ENCODE measurements around the gene POLN. TPM values are rescaled to one million over a fixed set of nuclear protein-coding genes. Genes with fewer than 3 reads are reported as not detected.
"Not testable (repeated sequence)": the region's sequence is repeated elsewhere in the genome, so short reads cannot be mapped to it uniquely, and the experiment has no call there.

POLN gene
- total and polyA plus RNA-seq, 4 donors: 4.6 to 8.9 (median 6.8) TPM

DNA sequence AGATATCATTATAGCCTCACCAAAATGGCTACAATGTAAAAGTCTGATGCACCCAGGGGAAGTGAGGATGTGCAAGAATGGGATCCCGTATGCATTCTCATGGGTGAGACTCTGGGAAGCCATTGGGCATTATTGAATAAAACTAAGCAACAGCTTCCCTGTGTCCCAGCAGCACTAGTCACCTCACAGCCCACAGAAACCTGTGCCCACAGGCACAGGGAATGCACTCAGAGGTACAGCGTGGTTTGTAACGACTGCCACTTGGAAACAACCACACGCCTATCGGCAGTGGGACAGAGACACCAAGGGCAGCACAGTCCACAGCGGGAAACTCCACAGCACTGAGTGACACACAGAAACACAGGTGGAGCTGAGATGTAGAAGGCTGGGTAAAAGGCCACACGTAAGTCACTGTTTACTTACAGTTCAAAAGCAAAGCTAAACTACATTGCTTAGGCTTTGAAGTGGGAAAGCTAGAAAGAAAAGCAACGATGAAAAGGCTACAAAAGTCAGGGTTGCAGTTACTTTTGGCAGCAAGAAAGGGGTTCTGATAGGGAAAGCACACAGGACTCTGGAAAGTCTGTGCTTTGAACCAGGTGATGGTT, 69.2 kb downstream of the POLN start:
- Histone ChIP-seq H3K36me3 (ENCODE audit: control insufficient read depth, insufficient read depth, low read length) (peaks cover 8% of the 10 kb centered on the region), H3K4me1 (ENCODE audit: control insufficient read depth, insufficient read depth, low read length) (no peaks in the 10 kb centered on the region), H3K4me3 (ENCODE audit: low read depth, low read length) (no peak overlapping the region), H3K27ac (ENCODE audit: low read depth, low read length) (no peak overlapping the region), H3K27me3 (ENCODE audit: control insufficient read depth, insufficient read depth, low read length) (no peaks in the 10 kb centered on the region), H3K9me3 (ENCODE audit: control insufficient read depth, insufficient read depth, low read length) (no peaks in the 10 kb centered on the region)
- WGBS (ENCODE audit: insufficient coverage): 82% methylated on average over 7 of the region's 8 CpGs
- no peak for DNase-seq (ENCODE audit: low read depth in 4 of 6, low spot score in 6 of 6)

DNA sequence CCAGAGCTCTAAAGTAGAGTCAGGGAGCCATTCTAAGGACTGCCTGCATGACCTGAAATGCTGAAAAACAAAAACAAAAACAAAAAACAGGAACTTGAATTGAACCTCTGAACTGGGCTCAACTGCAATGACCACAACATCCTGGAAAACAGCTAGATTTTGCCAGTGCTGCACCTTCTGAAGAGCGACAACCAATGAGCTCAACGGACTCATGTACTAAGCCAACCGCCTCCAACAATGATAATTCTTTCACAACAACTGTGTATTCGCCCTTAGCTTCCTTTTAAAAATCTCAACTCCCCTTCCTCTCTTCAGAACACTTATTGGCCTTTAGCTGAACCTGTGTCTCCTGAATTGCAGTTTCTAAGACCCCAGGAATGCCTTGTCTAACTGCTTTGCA, 69.8 kb downstream of the POLN start:
- Histone ChIP-seq H3K9me3 (ENCODE audit: control insufficient read depth, insufficient read depth, low read length) (no peaks in the 10 kb centered on the region), H3K27ac (ENCODE audit: low read depth, low read length) (no peak overlapping the region), H3K27me3 (ENCODE audit: control insufficient read depth, insufficient read depth, low read length) (no peaks in the 10 kb centered on the region), H3K4me3 (ENCODE audit: low read depth, low read length) (no peak overlapping the region), H3K36me3 (ENCODE audit: control insufficient read depth, insufficient read depth, low read length) (peaks cover 8% of the 10 kb centered on the region), H3K4me1 (ENCODE audit: control insufficient read depth, insufficient read depth, low read length) (no peaks in the 10 kb centered on the region)
- 70% methylated on average over 4 of the region's 4 CpGs for WGBS (ENCODE audit: insufficient coverage)
- no peak for DNase-seq (ENCODE audit: low read depth in 4 of 6, low spot score in 6 of 6)

- Histone ChIP-seq H3K4me1 (ENCODE audit: control insufficient read depth, insufficient read depth, low read length) (no peaks in the 10 kb centered on the region), H3K36me3 (ENCODE audit: control insufficient read depth, insufficient read depth, low read length) (peaks cover 5% of the 10 kb centered on the region), H3K27me3 (ENCODE audit: control insufficient read depth, insufficient read depth, low read length) (no peaks in the 10 kb centered on the region), H3K4me3 (ENCODE audit: low read depth, low read length) (no peak overlapping the region), H3K27ac (ENCODE audit: low read depth, low read length) (no peak overlapping the region), H3K9me3 (ENCODE audit: control insufficient read depth, insufficient read depth, low read length) (no peaks in the 10 kb centered on the region)
- DNase-seq (ENCODE audit: low read depth in 4 of 6, low spot score in 6 of 6): no peak
- 66% methylated on average over 11 of the region's 12 CpGs for WGBS (ENCODE audit: insufficient coverage)
Observed at GRCh38 chr4:2168469-2169319, 73.2 kb downstream of the POLN start.

- Histone ChIP-seq H3K36me3 (ENCODE audit: control insufficient read depth, insufficient read depth, low read length) (peaks cover 9% of the 10 kb centered on the region), H3K4me3 (ENCODE audit: low read depth, low read length) (no peak overlapping the region), H3K4me1 (ENCODE audit: control insufficient read depth, insufficient read depth, low read length) (no peaks in the 10 kb centered on the region), H3K9me3 (ENCODE audit: control insufficient read depth, insufficient read depth, low read length) (no peaks in the 10 kb centered on the region), H3K27me3 (ENCODE audit: control insufficient read depth, insufficient read depth, low read length) (no peaks in the 10 kb centered on the region), H3K27ac (ENCODE audit: low read depth, low read length) (no peak overlapping the region)
- no peak for DNase-seq (ENCODE audit: low read depth in 4 of 6, low spot score in 6 of 6)
- 96% methylated on average over 3 of the region's 5 CpGs for WGBS (ENCODE audit: insufficient coverage)
Observed at GRCh38 chr4:2166253-2166652, 75.7 kb downstream of the POLN start.

DNA sequence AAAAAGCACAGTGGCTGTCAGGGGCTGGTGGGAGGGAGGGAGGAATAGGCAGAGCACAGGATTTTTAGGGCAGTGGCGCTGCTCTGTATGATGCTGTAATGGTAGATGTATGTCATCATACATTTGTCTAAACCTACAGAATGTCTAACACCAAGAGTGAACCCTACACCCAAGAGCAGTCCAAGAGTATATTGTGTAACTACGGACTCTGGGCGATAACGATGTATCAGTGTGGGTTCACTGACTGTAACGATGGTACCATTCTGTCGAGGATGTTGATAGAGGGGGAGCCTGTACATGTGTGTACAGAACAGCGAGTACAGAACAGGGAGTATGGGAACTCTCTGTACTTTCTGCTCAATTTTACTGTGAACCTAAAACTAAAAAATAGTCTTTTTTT, 76.5 kb downstream of the POLN start:
- Histone ChIP-seq H3K4me1 (ENCODE audit: control insufficient read depth, insufficient read depth, low read length) (no peaks in the 10 kb centered on the region), H3K27ac (ENCODE audit: low read depth, low read length) (no peak overlapping the region), H3K27me3 (ENCODE audit: control insufficient read depth, insufficient read depth, low read length) (no peaks in the 10 kb centered on the region), H3K4me3 (ENCODE audit: low read depth, low read length) (no peak overlapping the region), H3K36me3 (ENCODE audit: control insufficient read depth, insufficient read depth, low read length) (peaks cover 13% of the 10 kb centered on the region), H3K9me3 (ENCODE audit: control insufficient read depth, insufficient read depth, low read length) (no peaks in the 10 kb centered on the region)
- no peak for DNase-seq (ENCODE audit: low read depth in 4 of 6, low spot score in 6 of 6)
- WGBS (ENCODE audit: insufficient coverage): 98% methylated on average over 5 of the region's 7 CpGs

DNA sequence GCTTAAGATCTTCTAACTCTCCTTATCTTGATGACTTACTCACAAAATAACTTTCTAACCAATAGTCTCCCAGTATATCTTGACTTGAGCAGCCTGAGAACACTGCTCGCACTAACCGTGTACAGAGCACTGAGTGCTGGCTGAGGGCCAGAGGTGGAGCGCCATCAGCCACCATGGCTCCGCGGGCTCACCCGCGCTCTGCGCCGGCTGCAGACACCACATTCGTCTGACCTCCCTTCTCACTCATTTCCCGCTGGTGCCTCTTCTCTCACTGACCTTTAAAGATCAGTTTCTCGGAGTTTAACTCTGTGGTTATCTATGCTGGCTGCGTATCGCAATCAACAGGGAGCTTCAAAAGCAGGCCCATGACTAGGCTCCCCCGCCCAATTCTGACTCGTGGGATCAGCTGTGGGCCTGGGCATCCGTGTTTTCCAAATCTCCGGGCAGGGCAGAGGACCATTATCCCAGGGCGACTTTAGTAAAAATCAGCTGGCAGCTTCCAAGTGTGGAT, 78.6 kb downstream of the POLN start:
- no peaks in the 10 kb centered on the region for H3K27me3 ChIP-seq (ENCODE audit: control insufficient read depth, insufficient read depth, low read length)
- DNase-seq (ENCODE audit: low read depth in 4 of 6, low spot score in 6 of 6): no peak
- H3K4me1 ChIP-seq (ENCODE audit: control insufficient read depth, insufficient read depth, low read length): no peaks in the 10 kb centered on the region
- peaks cover 11% of the 10 kb centered on the region for H3K36me3 ChIP-seq (ENCODE audit: control insufficient read depth, insufficient read depth, low read length)
- WGBS (ENCODE audit: insufficient coverage): 76% methylated on average over 19 of the region's 19 CpGs
- H3K4me3 ChIP-seq (ENCODE audit: low read depth, low read length): no peak overlapping the region
- H3K27ac ChIP-seq (ENCODE audit: low read depth, low read length): no peak overlapping the region
- no peaks in the 10 kb centered on the region for H3K9me3 ChIP-seq (ENCODE audit: control insufficient read depth, insufficient read depth, low read length)

GRCh38 chr4:2161092-2161703, 80.7 kb downstream of the POLN start:
- not testable (repeated sequence) for DNase-seq (ENCODE audit: low read depth in 4 of 6, low spot score in 6 of 6); H3K27ac ChIP-seq (ENCODE audit: low read depth, low read length)
- WGBS (ENCODE audit: insufficient coverage): 96% methylated on average over 39 of the region's 40 CpGs

DNA sequence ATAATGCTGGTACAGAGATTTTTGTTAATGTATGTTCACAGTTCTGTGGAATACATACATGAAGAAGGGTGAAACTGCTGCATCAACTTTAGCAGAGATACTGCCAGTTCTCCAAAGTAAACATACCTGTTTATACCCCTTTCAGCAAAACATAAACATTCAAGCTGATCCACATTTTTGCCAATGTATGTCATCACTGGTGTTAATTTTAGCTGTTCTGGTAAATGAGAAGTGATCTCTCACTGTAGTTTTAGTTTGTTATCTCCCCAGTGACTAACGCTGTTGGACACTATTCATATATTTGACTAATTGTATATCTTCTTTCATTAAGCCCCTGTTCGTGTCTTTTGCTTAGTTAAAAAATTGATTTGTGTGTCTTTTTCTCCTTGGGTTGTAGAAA, 82.0 kb downstream of the POLN start:
- Histone ChIP-seq H3K27me3 (ENCODE audit: control insufficient read depth, insufficient read depth, low read length) (no peaks in the 10 kb centered on the region), H3K27ac (ENCODE audit: low read depth, low read length) (no peak overlapping the region), H3K36me3 (ENCODE audit: control insufficient read depth, insufficient read depth, low read length) (peaks cover 11% of the 10 kb centered on the region), H3K9me3 (ENCODE audit: control insufficient read depth, insufficient read depth, low read length) (no peaks in the 10 kb centered on the region), H3K4me1 (ENCODE audit: control insufficient read depth, insufficient read depth, low read length) (no peaks in the 10 kb centered on the region), H3K4me3 (ENCODE audit: low read depth, low read length) (no peak overlapping the region)
- whole genome bisulfite sequencing (ENCODE audit: insufficient coverage): no CpG with 5 or more reads among the region's 2 CpGs
- DNase-seq (ENCODE audit: low read depth in 4 of 6, low spot score in 6 of 6): no peak

More at GRCh38 chr4:2161092-2161703, 80.7 kb downstream of the POLN start:
- H3K36me3 ChIP-seq (ENCODE audit: control insufficient read depth, insufficient read depth, low read length): peaks cover 11% of the 10 kb centered on the region
- H3K27me3 ChIP-seq (ENCODE audit: control insufficient read depth, insufficient read depth, low read length); H3K4me1 ChIP-seq (ENCODE audit: control insufficient read depth, insufficient read depth, low read length); H3K4me3 ChIP-seq (ENCODE audit: low read depth, low read length); H3K9me3 ChIP-seq (ENCODE audit: control insufficient read depth, insufficient read depth, low read length): not testable (repeated sequence)

DNA sequence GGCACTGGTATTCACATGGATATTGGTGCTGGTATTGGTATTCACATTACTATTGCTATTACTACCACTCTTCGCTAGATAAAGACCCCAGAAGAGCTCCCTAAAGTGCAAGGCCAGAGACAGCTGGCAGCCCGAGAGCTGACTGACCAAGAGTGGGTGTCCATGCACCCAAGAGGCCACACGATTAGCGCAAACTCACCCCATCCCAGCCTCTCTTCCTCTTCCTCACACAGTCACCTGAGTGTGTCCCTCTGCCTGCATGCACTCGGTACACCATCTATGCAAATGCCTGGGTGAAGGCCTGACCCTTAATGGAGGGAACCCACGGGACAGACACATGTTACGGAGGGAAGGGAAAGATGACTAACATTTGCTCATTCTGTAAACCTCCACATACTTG, 86.7 kb downstream of the POLN start:
- no peak for DNase-seq (ENCODE audit: low read depth in 4 of 6, low spot score in 6 of 6)
- WGBS (ENCODE audit: insufficient coverage): 94% methylated on average over 5 of the region's 7 CpGs

More for the DNA sequence above, 86.7 kb downstream of the POLN start:
- Histone ChIP-seq H3K27me3 (ENCODE audit: control insufficient read depth, insufficient read depth, low read length) (no peaks in the 10 kb centered on the region), H3K27ac (ENCODE audit: low read depth, low read length) (no peak overlapping the region), H3K4me1 (ENCODE audit: control insufficient read depth, insufficient read depth, low read length) (no peaks in the 10 kb centered on the region), H3K4me3 (ENCODE audit: low read depth, low read length) (no peak overlapping the region), H3K36me3 (ENCODE audit: control insufficient read depth, insufficient read depth, low read length) (peaks cover 3% of the 10 kb centered on the region), H3K9me3 (ENCODE audit: control insufficient read depth, insufficient read depth, low read length) (peaks cover 3% of the 10 kb centered on the region)

Measured in spinal cord (tissue), 10 donors.